Osteocyte (in vitro differentiated cells): ENCODE measurements around the gene PARD3B. TPM values are rescaled to one million over a fixed set of nuclear protein-coding genes. Genes with fewer than 3 reads are reported as not detected.

ENCODE experiments used
- DNase-seq: peaks from one replicate; pipeline ENCODE4 v3.0.0; 2021; ENCODE audit warnings: mixed read lengths; ENCODE audit not compliant: unreplicated experiment; ENCODE audit errors: extremely low spot score
- H3K27ac Mint-ChIP-seq: one replicate; pipeline ENCODE4 v1.8.0; 2021; ENCODE audit warnings: mild to moderate bottlenecking, mixed read lengths; ENCODE audit not compliant: unreplicated experiment
- H3K27me3 Mint-ChIP-seq: one replicate; pipeline ENCODE4 v1.8.0; 2021; ENCODE audit warnings: mixed read lengths; ENCODE audit not compliant: unreplicated experiment
- H3K36me3 Mint-ChIP-seq: one replicate; pipeline ENCODE4 v1.8.0; 2021; ENCODE audit warnings: mixed read lengths; ENCODE audit not compliant: unreplicated experiment
- H3K4me1 Mint-ChIP-seq: one replicate; pipeline ENCODE4 v1.8.0; 2021; ENCODE audit warnings: mixed read lengths; ENCODE audit not compliant: unreplicated experiment
- H3K4me3 Mint-ChIP-seq: one replicate; pipeline ENCODE4 v1.8.0; 2021; ENCODE audit warnings: mild to moderate bottlenecking, moderate library complexity, mixed read lengths; ENCODE audit not compliant: unreplicated experiment
- H3K9me3 Mint-ChIP-seq: one replicate; pipeline ENCODE4 v1.8.0; 2021; ENCODE audit warnings: mixed read lengths; ENCODE audit not compliant: unreplicated experiment
- total RNA-seq: library from RNA; stranded (reverse); gene quantifications from 2 replicates; pipeline ENCODE4 v1.2.1, GENCODE V29; 2021
- TF ChIP-seq, protein P1 (sequence below): fragments of 200-600 bp; sonication (generic); IDR thresholded peaks from 2 replicates; pipeline ENCODE4 v1.5.0; 2021; ENCODE audit warnings: antibody characterized with exemption, mild to moderate bottlenecking, moderate library complexity

The PARD3B gene
- total RNA-seq, 1 donor from 2014 or later: 26.7 TPM

DNA sequence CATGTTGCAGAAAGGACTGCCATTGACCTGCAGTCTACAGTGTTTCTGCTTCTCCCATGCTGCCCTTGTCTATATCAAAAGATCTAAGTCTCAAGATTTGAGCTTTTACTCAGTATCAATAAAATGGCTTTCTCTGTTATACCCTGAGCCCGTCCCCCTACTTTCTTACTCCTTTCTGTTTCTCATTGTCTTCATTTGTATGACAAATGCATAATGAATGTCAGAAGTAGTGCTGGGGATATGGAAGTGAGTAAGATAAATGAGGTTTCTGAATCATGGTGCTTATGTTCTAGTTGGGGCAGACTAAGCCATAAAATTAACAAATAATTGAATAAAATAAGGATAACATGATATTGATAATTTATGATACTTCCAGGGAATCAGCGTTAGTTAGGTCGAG is 128.6 kb downstream of the PARD3B start:
- no peak for DNase-seq
- Mint-ChIP-seq H3K36me3 (peaks cover 8% of the 10 kb centered on the region), H3K9me3 (peaks cover 3% of the 10 kb centered on the region), H3K4me1 (peaks cover 8% of the 10 kb centered on the region), H3K27ac (no peak overlapping the region), H3K4me3 (no peak overlapping the region), H3K27me3 (no peaks in the 10 kb centered on the region)
- TF ChIP-seq, protein P1, sequence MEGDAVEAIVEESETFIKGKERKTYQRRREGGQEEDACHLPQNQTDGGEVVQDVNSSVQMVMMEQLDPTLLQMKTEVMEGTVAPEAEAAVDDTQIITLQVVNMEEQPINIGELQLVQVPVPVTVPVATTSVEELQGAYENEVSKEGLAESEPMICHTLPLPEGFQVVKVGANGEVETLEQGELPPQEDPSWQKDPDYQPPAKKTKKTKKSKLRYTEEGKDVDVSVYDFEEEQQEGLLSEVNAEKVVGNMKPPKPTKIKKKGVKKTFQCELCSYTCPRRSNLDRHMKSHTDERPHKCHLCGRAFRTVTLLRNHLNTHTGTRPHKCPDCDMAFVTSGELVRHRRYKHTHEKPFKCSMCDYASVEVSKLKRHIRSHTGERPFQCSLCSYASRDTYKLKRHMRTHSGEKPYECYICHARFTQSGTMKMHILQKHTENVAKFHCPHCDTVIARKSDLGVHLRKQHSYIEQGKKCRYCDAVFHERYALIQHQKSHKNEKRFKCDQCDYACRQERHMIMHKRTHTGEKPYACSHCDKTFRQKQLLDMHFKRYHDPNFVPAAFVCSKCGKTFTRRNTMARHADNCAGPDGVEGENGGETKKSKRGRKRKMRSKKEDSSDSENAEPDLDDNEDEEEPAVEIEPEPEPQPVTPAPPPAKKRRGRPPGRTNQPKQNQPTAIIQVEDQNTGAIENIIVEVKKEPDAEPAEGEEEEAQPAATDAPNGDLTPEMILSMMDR: no peak

DNA sequence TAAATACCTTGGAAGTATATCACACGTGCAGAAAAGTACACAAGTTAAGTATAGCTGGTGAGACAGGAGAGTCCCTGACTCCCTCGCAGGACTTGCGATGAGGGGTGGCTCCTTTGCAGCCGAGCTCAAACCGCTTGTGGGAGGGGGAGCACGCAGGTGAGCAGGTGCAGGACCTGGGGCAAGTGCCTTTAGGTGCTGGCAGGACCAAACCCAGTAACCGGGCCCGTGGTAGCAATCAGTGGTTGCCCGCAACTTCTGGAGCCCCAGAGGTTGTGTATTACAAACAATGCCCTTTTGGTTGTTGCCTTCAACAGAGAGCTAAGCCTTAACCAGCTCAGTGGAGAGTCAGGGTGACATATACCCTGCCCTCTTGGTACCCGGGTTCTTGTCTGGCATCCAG is 132.8 kb downstream of the PARD3B start:
- H3K4me3 Mint-ChIP-seq: no peak overlapping the region
- peaks cover 29% of the 10 kb centered on the region for H3K4me1 Mint-ChIP-seq
- H3K36me3 Mint-ChIP-seq: peaks cover 2% of the 10 kb centered on the region
- no peak overlapping the region for H3K27ac Mint-ChIP-seq
- no peaks in the 10 kb centered on the region for H3K9me3 Mint-ChIP-seq
- H3K27me3 Mint-ChIP-seq: no peaks in the 10 kb centered on the region
- TF ChIP-seq, protein P1: no peak
- DNase-seq: no peak

DNA sequence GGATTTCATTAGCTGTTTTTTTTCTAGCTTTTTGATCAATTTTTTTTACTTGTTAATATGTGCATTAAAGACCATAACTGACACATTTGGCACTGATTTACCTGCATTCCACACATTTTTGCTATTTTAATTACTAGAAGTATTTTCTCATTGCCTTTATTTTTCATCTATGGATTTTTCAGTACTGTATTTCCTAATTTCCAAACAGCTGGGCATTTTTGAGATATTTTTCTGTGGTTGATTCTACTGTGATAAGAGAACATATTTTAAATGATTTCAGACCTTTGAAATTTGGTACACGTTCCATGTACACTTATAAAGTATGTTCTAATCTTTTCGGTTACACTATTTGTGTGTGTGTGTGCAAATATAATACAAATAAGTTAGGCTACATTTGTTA is 135.3 kb downstream of the PARD3B start:
- Mint-ChIP-seq H3K4me3 (no peak overlapping the region), H3K27me3 (no peaks in the 10 kb centered on the region), H3K36me3 (peaks cover 2% of the 10 kb centered on the region), H3K9me3 (no peaks in the 10 kb centered on the region), H3K4me1 (peaks cover 25% of the 10 kb centered on the region), H3K27ac (no peak overlapping the region)
- TF ChIP-seq, protein P1: no peak
- no peak for DNase-seq

DNA sequence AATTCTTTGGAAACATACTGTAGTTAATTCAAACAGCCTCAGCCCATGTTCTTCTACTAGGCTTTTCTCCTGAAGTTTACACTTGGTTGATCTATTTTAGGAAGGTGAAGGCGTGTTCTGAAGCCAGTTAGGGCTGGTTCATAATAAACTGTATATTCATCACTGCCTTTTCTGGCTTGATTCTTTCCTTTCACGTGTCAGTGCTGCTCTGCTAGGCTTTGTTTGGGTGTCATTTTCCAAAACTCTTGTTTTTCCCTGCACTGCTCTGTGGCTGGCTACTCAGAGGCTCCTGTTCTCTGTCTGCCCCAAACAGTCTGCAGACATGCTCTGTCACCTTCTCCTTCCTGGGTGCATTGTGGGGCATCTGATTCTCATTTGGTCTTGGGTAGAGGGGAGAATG is 136.1 kb downstream of the PARD3B start:
- Mint-ChIP-seq H3K27ac (peak overlapping the region; percentile 63), H3K36me3 (peaks cover 3% of the 10 kb centered on the region), H3K9me3 (no peaks in the 10 kb centered on the region), H3K4me3 (no peak overlapping the region), H3K4me1 (peaks cover 30% of the 10 kb centered on the region), H3K27me3 (no peaks in the 10 kb centered on the region)
- TF ChIP-seq, protein P1: no peak
- DNase-seq: no peak

DNA sequence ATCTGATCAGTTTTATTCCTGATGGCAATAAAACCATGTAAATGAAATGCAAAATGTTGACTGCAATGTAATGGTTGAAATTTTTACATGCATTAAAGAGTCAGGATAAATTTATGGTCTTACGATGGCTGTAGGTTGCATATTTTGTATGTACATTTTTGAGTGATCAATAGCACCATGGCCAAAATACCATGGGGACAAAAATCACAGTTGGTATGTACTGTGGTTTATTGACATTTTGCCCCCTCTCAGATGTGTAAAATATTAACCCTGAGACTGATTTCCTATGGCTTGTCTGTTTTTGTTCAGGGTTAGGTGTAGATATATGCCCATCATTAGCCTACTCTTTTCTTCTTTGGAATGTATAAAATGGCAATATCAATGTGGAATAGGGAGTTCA is 138.1 kb downstream of the PARD3B start:
- TF ChIP-seq, protein P1: no peak
- Mint-ChIP-seq H3K4me3 (no peak overlapping the region), H3K9me3 (no peaks in the 10 kb centered on the region), H3K36me3 (peaks cover 10% of the 10 kb centered on the region), H3K4me1 (peaks cover 39% of the 10 kb centered on the region), H3K27me3 (no peaks in the 10 kb centered on the region), H3K27ac (no peak overlapping the region)
- no peak for DNase-seq
